NCI-H2107 treated with DMSO at 0.1 percent for 48 hours (cell line): ENCODE measurements around the gene ZNF285.
"Not testable (repeated sequence)": the region's sequence is repeated elsewhere in the genome, so short reads cannot be mapped to it uniquely, and the experiment has no call there.

ENCODE experiments used
- DNase-seq: peaks from one replicate; lab custom pipeline; 2025; ENCODE audit not compliant: unreplicated experiment; lab: John Stamatoyannopoulos, UW

Gene ZNF285

GRCh38 chr19:44401139-44402115 lies at the start of gene ZNF285:
Gene ZNF285 (minus strand): TSS chr19:44401608. CDS start chr19:44397213, 4,395 bp downstream.
- no peak for DNase-seq

GRCh38 chr19:44447916-44448674 lies 46.7 kb upstream of the ZNF285 start, which contains the start of gene ZNF229:
Gene ZNF229 (minus strand): TSS chr19:44448472. CDS start chr19:44442847, 5,625 bp downstream.
- peak; percentile 76 for DNase-seq

- DNase-seq, result no peak
Observed at GRCh38 chr19:44438441-44438840, 37.0 kb upstream of the ZNF285 start.

- no peak for DNase-seq
Observed at GRCh38 chr19:44435441-44435840, 34.0 kb upstream of the ZNF285 start.

GRCh38 chr19:44430956-44431355 lies 29.5 kb upstream of the ZNF285 start:
- no peak for DNase-seq

- not testable (repeated sequence) for DNase-seq
Observed at GRCh38 chr19:44415553-44415952, 14.1 kb upstream of the ZNF285 start.

- not testable (repeated sequence) for DNase-seq
Observed at GRCh38 chr19:44389268-44389667, 12.1 kb downstream of the ZNF285 start.

GRCh38 chr19:44374789-44375188 lies 26.6 kb downstream of the ZNF285 start:
- DNase-seq, result no peak

GRCh38 chr19:44371815-44372480 lies 29.5 kb downstream of the ZNF285 start:
- no peak for DNase-seq

GRCh38 chr19:44367024-44367423 lies 34.4 kb downstream of the ZNF285 start:
- DNase-seq, result no peak

GRCh38 chr19:44356383-44357111 lies 44.9 kb downstream of the ZNF285 start, which contains the start of gene ZNF112:
Gene ZNF112 (minus strand): TSS chr19:44356680. CDS start chr19:44340539, 16,141 bp downstream.
- DNase-seq, result peak; percentile 95

- DNase-seq, result no peak
Observed at GRCh38 chr19:44346556-44346955, 54.9 kb downstream of the ZNF285 start.

GRCh38 chr19:44345959-44346358 lies 55.4 kb downstream of the ZNF285 start:
- no peak for DNase-seq

GRCh38 chr19:44344255-44344654 lies 57.2 kb downstream of the ZNF285 start:
- no peak for DNase-seq

GRCh38 chr19:44341794-44342193 lies 59.6 kb downstream of the ZNF285 start:
- DNase-seq, result no peak

GRCh38 chr19:44334639-44335038 lies 66.8 kb downstream of the ZNF285 start:
- not testable (repeated sequence) for DNase-seq
